HG02642 (cell line): ENCODE data around the gene MAP1LC3B.

ENCODE experiments used
- ATAC-seq: cut with Tn5 transposase; IDR thresholded peaks from one replicate; pipeline ENCODE4 v1.9.1; 2021; ENCODE audit warnings: mild to moderate bottlenecking; ENCODE audit not compliant: unreplicated experiment, poor library complexity

The MAP1LC3B gene

GRCh38 chr16:87423429-87423828, 31.3 kb downstream of the MAP1LC3B start:
- no peak for ATAC-seq

GRCh38 chr16:87424266-87424665, 32.1 kb downstream of the MAP1LC3B start:
- no peak for ATAC-seq

GRCh38 chr16:87425941-87426340, 33.8 kb downstream of the MAP1LC3B start:
- no peak for ATAC-seq

GRCh38 chr16:87426423-87427215, 34.5 kb downstream of the MAP1LC3B start:
- no peak for ATAC-seq

- ATAC-seq: no peak
Measured at GRCh38 chr16:87431926-87432325, 39.8 kb downstream of the MAP1LC3B start.

GRCh38 chr16:87432330-87432915, 40.3 kb downstream of the MAP1LC3B start:
- no peak for ATAC-seq

- no peak for ATAC-seq
Measured at GRCh38 chr16:87434146-87434667, 42.1 kb downstream of the MAP1LC3B start.

GRCh38 chr16:87435372-87436224, 43.5 kb downstream of the MAP1LC3B start:
- no peak for ATAC-seq

GRCh38 chr16:87436225-87437172, 44.4 kb downstream of the MAP1LC3B start:
- ATAC-seq: no peak

- ATAC-seq: no peak
Measured at GRCh38 chr16:87437327-87437726, 45.2 kb downstream of the MAP1LC3B start.

GRCh38 chr16:87437911-87438610, 45.9 kb downstream of the MAP1LC3B start:
- no peak for ATAC-seq

- no peak for ATAC-seq
Measured at GRCh38 chr16:87438611-87438985, 46.5 kb downstream of the MAP1LC3B start.

- no peak for ATAC-seq
Measured at GRCh38 chr16:87439926-87440325, 47.8 kb downstream of the MAP1LC3B start.

GRCh38 chr16:87441886-87442580, 49.9 kb downstream of the MAP1LC3B start:
- no peak for ATAC-seq

- ATAC-seq: no peak
Measured at GRCh38 chr16:87442581-87442966, 50.4 kb downstream of the MAP1LC3B start.

GRCh38 chr16:87443016-87443415, 50.9 kb downstream of the MAP1LC3B start:
- no peak for ATAC-seq

- no peak for ATAC-seq
Measured at GRCh38 chr16:87443964-87444363, 51.8 kb downstream of the MAP1LC3B start.

- no peak for ATAC-seq
Measured at GRCh38 chr16:87445486-87445885, 53.4 kb downstream of the MAP1LC3B start.

- no peak for ATAC-seq
Measured at GRCh38 chr16:87446479-87446878, 54.3 kb downstream of the MAP1LC3B start.
